HG03159 (cell line): ENCODE results near the gene ZNF234.
"Not testable (repeated sequence)": the region's sequence is repeated elsewhere in the genome, so short reads cannot be mapped to it uniquely, and the experiment has no call there.

ENCODE experiments used
- ATAC-seq: cut with Tn5 transposase; IDR thresholded peaks from one replicate; pipeline ENCODE4 v1.9.1; 2021; ENCODE audit warnings: mild to moderate bottlenecking, moderate library complexity; ENCODE audit not compliant: unreplicated experiment

ZNF234 gene

GRCh38 chr19:44180968-44181367 is 39.6 kb downstream of the ZNF234 start:
- ATAC-seq = no peak

GRCh38 chr19:44182145-44182544 is 40.8 kb downstream of the ZNF234 start:
- no peak for ATAC-seq

GRCh38 chr19:44190020-44190419 is 48.7 kb downstream of the ZNF234 start:
- ATAC-seq = no peak

- no peak for ATAC-seq
Measured at GRCh38 chr19:44192127-44192526, 50.8 kb downstream of the ZNF234 start.

- no peak for ATAC-seq
Measured at GRCh38 chr19:44196772-44197171, 55.4 kb downstream of the ZNF234 start.

GRCh38 chr19:44202470-44202869 is 61.1 kb downstream of the ZNF234 start:
- ATAC-seq = no peak

GRCh38 chr19:44202974-44203373 is 61.6 kb downstream of the ZNF234 start:
- ATAC-seq = no peak

GRCh38 chr19:44203877-44204276 is 62.5 kb downstream of the ZNF234 start:
- not testable (repeated sequence) for ATAC-seq

GRCh38 chr19:44204772-44205171 is 63.4 kb downstream of the ZNF234 start:
- no peak for ATAC-seq

GRCh38 chr19:44207126-44207803 is 65.9 kb downstream of the ZNF234 start:
- peak; percentile 82 for ATAC-seq
